GM18907 (cell line): ENCODE data around the gene LRRC8A.
"Not testable (repeated sequence)": the region's sequence is repeated elsewhere in the genome, so short reads cannot be mapped to it uniquely, and the experiment has no call there.

ENCODE experiments used
- ATAC-seq: cut with Tn5 transposase; IDR thresholded peaks from one replicate; pipeline ENCODE4 v1.9.1; 2021; ENCODE audit warnings: mild to moderate bottlenecking, moderate library complexity; ENCODE audit not compliant: unreplicated experiment

The LRRC8A gene

GRCh38 chr9:128947527-128948301 lies 65.8 kb downstream of the LRRC8A start, which contains the start of the genes DOLK and NUP188:
Gene DOLK (minus strand): TSS chr9:128947603. CDS start chr9:128947303, 300 bp downstream.
Gene NUP188 (plus strand): TSS chr9:128947699. CDS start chr9:128947720, 21 bp downstream.
- peak; percentile 79 for ATAC-seq

- ATAC-seq, result not testable (repeated sequence)
Measured at GRCh38 chr9:128961403-128961802, 79.5 kb downstream of the LRRC8A start.
